AG08396 (cell line): ENCODE measurements around the gene HDAC10.
A peak's percentile ranks its signal among the peaks of the same experiment; 100 is the strongest.
"Not testable (repeated sequence)": the region's sequence is repeated elsewhere in the genome, so short reads cannot be mapped to it uniquely, and the experiment has no call there.

Source experiments
- DNase-seq: peaks from one replicate; pipeline ENCODE4 v3.0.0; 2012; ENCODE audit warnings: low spot score, mixed read lengths

HDAC10 gene

GRCh38 chr22:50284479-50284878, 33.4 kb upstream of the HDAC10 start:
- no peak for DNase-seq

GRCh38 chr22:50283821-50284220, 32.8 kb upstream of the HDAC10 start:
- no peak for DNase-seq

GRCh38 chr22:50282361-50283155, 31.5 kb upstream of the HDAC10 start:
- DNase-seq, result peak; percentile 93

GRCh38 chr22:50281957-50282356, 30.9 kb upstream of the HDAC10 start:
- DNase-seq, result peak; percentile 32

GRCh38 chr22:50281384-50281760, 30.3 kb upstream of the HDAC10 start:
- DNase-seq, result no peak

- DNase-seq, result no peak
These were observed 29.8 kb upstream of the HDAC10 start for GRCh38 chr22:50280708-50281383.

GRCh38 chr22:50280022-50280707, 29.1 kb upstream of the HDAC10 start:
- no peak for DNase-seq

- no peak for DNase-seq
These were observed 28.0 kb upstream of the HDAC10 start for GRCh38 chr22:50278956-50279619.

- DNase-seq, result no peak
These were observed 27.4 kb upstream of the HDAC10 start for GRCh38 chr22:50278461-50278860.

GRCh38 chr22:50277761-50278160, 26.7 kb upstream of the HDAC10 start:
- DNase-seq, result no peak

GRCh38 chr22:50276143-50276542, 25.1 kb upstream of the HDAC10 start:
- DNase-seq, result peak; percentile 66

- DNase-seq, result no peak
These were observed 24.4 kb upstream of the HDAC10 start for GRCh38 chr22:50275181-50276055.

- no peak for DNase-seq
These were observed 23.7 kb upstream of the HDAC10 start for GRCh38 chr22:50274771-50275170.

GRCh38 chr22:50274311-50274710, 23.2 kb upstream of the HDAC10 start:
- peak; percentile 73 for DNase-seq

- DNase-seq, result not testable (repeated sequence)
These were observed 22.7 kb upstream of the HDAC10 start for GRCh38 chr22:50273781-50274180.

- not testable (repeated sequence) for DNase-seq
These were observed 22.3 kb upstream of the HDAC10 start for GRCh38 chr22:50273352-50273751.

- no peak for DNase-seq
These were observed 21.2 kb upstream of the HDAC10 start for GRCh38 chr22:50272044-50272802.

- DNase-seq, result peak; percentile 87
These were observed 20.5 kb upstream of the HDAC10 start for GRCh38 chr22:50271519-50271970.

- DNase-seq, result peak; percentile 86
These were observed 19.8 kb upstream of the HDAC10 start for GRCh38 chr22:50270666-50271394.
